HG03342 (cell line): ENCODE data around the gene EIF5A2.

Source experiments
- ATAC-seq: cut with Tn5 transposase; IDR thresholded peaks from one replicate; pipeline ENCODE4 v1.9.1; 2021; ENCODE audit warnings: mild to moderate bottlenecking, moderate library complexity; ENCODE audit not compliant: unreplicated experiment

EIF5A2 gene

DNA sequence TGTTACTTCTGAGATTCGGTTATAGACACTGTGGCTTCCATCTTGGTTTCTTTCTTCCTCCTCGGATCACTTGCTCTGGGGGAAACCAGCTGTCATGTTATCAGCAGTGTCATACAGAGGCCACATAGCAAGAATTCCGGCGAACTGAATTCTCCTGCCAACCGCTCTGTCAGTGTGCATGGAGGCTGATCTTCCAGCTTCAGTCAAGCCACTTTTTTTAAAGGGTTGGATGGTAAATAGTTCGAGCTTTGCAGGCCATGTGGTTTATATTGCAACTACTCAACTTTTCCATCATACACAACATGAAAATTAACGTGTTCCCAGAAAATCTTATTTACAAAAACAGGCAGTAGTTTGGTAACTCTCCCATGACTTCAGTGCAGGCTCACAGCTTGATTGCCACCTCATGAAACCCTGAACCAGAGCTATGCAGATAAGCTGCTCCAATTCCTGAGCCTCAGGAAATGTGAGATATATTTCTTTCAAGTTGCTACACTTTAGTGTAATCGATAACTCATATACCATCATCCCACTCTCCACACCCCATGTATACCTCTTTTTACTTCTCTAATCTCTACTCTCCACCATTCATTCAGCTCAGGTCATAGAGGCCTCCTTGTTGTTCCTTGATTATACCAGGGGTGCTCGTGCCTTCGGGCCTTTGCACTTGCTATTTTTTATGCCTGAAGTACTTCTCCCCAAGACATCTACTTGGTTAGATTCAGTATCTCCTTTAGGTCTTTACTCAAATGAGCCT, 45.6 kb downstream of the EIF5A2 start:
- no peak for ATAC-seq

- no peak for ATAC-seq
Observed at GRCh38 chr3:170858599-170858998, 49.8 kb downstream of the EIF5A2 start.

DNA sequence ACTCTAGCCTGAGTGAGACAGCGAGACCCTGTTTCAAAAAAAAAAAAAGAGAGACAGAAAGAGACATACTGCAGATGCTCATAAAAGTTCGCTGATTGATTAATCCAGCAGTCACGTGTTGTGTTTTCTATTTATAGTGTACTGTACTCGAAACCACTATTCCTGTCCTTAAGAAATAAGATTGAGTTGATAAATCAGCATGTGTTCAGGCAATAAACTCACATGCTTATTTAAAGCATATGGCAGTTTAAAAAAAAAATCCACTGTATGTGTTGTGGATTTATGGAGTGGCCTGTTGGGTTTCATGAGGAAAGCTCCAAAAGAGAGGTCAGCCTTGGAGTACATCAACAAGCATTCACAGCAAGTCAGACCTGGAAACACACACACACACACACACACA, 56.1 kb downstream of the EIF5A2 start:
- ATAC-seq, result no peak

GRCh38 chr3:170848292-170848917, 60.0 kb downstream of the EIF5A2 start:
- no peak for ATAC-seq

GRCh38 chr3:170844377-170844776, 64.1 kb downstream of the EIF5A2 start:
- ATAC-seq, result no peak

- ATAC-seq, result no peak
Observed at GRCh38 chr3:170840291-170840859, 68.1 kb downstream of the EIF5A2 start.

DNA sequence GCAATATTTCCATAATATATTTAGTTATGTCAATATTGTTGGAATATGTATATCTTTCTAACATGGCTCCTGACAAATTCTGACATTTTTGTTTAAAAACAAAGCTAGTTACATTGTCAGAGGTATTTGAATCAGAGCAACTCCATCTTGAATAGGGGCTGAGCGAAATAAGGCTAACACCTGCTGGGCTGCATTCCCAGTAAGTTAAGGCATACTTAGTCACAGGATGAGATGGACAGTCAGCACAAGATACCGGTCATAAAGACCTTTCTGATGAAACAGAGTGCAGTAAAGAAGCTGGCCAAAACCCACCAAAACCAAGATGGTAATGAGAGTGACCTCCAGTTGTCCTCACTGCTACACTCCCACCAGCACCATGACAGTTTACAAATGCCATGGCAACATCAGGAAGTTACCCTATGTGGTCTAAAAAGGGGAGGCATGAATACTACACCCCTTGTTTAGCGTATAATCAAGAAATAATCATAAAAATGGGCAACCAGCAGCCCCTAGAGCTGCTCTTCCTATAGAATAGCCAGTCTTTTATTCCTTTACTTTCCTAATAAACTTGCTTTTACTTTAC, 68.8 kb downstream of the EIF5A2 start:
- no peak for ATAC-seq
